Left renal pelvis (tissue), 4 donors: ENCODE measurements around the gene MSX1. TPM values are rescaled to one million over a fixed set of nuclear protein-coding genes. Genes with fewer than 3 reads are reported as not detected.
"Not testable (repeated sequence)": the region's sequence is repeated elsewhere in the genome, so short reads cannot be mapped to it uniquely, and the experiment has no call there.

Experiments
- DNase-seq, 4 donors: peaks; one replicate each; pipeline ENCODE4 v3.0.0-alpha.2; 2013; ENCODE audit warnings: low read depth in 4 of 4, low spot score in 3 of 4
- polyA plus RNA-seq, 4 donors: library from polyadenylated mRNA; unstranded; fragments of 120-200 nt; gene quantifications; one replicate each; pipeline ENCODE4 v1.2.1, GENCODE V29; 2013; ENCODE audit not compliant: insufficient read length in 4 of 4

MSX1 gene
- polyA plus RNA-seq = 1 to 10 TPM in 3 of 4 donors, under 1 TPM in 1; 0.91 to 1.7 (median 1.2) TPM

DNA sequence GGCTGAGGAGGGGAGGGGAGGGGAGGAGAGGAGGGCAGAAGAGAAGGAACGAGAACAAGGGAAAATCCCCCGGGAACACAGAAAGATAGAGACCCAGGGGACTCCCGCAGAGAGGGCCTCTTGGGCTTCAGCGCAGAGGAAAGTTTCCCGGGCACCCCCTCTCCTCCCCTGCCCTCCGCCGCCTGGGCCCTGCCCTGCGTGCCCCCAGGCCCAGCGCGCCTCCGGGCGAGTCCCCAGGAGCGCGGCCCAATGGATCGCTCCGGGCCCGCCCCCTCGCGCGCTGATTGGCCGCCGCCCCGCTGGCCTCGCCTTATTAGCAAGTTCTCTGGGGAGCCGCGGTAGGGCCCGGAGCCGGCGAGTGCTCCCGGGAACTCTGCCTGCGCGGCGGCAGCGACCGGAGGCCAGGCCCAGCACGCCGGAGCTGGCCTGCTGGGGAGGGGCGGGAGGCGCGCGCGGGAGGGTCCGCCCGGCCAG, at the start of gene MSX1:
MSX1 (plus strand) TSS at position 341 of the 474 bp plus-strand sequence. CDS start 235 bp downstream, outside the sequence.
- DNase-seq = peak in 3 of 4 donors; percentile 59 to 66 (median 65)

DNA sequence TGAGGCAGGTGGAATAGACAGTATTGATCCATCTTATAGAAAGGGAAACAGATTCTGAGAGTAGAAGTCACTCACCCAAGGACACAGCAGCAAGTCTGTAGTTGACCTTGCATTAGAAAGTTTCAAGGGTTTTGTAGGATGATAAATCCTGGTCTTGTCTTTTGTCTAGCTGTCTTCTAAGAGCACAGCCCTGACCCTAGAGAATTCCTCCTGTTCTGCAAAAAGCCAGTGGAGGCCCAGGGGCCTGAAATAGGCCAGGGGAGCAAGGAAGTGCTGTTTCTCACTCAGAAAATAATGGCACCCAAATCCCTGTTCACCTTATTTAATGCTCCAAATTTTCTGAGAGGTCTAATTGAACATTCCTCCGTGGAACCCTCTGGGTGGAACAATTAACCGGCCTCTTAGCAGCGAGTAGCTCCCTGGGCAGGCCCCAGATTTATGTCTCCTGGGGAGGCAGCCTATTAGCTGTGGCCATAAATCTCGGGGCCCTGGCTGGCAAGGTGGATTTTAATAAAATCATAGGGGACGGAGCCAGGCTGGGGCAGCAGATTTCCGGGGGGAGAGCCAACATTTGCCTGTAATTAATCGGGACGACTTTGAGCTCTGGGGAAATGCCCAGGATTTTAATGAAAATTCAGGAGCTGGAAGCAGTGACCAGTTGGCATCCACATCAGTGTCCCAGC, 49.2 kb upstream of the MSX1 start:
- DNase-seq = peak in 1 of 4 donors; percentile 27

DNA sequence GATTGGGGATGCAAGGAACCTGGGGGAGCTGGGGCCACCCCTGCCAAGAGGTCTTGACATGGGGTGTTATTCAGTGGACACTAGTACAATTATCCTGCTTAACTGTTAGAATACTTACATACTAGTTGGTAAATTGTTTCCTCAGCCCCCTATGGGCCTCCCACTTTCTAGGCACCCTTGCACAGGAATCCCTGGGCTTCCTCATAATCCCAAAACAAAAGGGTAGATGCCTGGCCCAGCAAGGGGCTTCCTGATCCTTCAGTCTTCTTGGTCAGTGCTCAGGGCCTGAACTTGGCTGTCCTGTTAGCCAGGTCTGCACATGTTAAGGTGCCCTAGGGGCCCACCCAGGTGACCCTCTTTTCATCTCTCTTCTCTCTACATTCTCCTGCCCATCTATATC, 48.7 kb upstream of the MSX1 start:
- no peak for DNase-seq

DNA sequence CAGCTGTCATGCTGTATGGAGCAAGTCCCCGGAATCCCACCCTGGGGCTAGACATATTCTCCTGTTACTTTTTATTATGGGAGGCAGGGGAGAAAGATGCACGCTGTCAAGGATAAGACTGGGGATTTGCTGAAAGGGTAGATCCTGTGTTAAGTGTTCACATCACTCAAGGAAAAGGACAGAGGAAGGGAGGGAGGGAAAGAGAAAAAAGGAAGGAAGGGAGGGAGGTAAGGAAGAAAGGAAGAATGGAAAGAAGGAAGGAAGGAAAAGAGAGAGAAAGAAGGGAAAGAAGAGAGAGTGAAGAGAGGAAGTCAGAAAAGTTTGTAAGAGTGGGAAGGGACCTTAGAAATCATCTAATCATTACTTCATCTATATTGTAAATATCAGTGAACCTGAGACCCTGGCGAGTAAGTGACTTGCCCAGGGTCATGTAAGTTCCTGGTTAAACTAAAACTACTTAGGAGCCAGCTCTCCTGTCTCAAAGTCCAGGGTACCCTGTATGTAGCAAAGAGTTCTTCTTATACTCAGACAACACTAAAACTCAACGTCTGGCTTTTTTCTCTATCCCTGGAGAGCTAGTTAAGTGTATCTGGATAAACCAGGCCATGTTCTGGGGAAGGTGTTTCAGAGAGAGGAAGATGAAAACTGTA, 47.2 kb upstream of the MSX1 start:
- DNase-seq = no peak

DNA sequence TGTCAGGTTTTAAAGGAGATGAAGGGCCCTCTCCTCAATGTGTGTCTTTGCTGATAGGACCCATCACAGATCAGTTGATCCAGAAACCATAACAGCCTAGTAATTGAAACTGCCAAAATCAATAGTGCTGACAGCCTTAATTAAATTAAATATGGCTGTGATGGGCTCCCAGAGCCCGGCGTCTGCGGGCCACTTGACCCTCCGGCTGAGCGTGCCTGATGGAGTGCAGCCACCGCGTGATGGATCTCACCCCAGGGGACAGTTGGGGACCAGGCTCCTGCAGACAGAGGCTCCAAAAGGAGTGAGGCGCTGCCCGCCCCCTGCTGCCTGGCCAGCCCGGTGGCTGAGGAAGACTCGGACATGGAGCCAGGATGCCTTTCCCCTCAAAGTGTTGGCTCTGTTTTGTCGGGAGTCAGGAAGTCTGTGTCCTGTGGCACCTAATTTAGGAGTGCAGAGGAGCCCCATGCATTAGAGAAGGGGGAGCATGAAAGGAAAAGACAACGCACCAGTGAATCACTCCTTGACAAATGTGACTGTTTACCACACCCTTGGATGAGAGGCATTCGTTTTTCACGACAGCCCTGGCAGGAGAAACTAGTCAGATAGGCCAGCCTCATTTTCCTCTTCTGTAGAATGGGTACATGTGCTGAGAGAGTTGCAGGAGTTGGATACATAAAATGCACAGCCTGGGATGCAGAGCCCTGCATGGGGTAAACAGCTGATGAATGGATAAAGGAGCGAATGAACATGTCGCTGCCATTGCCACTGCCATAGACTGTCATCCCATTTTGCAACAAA, 40.9 kb upstream of the MSX1 start:
- DNase-seq = no peak

DNA sequence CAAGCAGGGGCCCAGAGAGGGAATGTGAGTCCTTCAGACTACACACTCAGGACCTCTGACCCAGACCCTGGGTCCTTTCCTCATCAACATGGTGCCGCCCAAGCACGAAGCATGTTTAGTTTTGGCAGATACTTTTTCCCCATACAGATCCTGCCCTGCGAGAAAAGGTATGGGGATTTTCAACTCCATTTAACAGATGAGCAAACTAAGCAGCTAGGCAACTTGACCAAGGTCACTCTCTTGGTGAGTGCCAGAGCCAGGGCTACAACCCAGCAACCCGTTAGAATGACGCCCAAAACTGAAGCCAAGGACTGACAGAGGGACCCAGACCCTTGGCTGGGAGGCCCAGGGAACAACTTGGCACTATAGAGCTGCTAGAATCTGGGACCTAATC, 40.3 kb upstream of the MSX1 start:
- no peak for DNase-seq

DNA sequence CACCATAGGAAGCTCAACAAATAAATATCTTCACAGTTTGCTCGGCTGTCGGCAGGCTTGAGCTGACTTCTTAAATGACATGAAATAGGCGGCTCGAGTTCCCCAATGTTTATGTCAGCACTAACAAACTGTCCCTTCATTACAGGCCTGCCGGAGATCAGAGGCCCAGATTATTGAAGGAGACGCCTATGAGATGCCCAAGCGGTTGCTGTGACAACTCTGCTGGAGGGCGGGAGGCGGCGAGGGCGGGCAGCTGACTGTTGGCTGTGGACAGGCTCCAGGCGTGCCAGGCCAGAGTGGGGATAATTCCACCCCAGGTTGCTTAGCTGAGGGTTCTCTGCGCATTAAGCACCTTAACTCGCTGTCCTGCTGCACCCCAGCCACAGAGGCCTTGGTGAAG, 39.2 kb upstream of the MSX1 start:
- DNase-seq = peak in 1 of 4 donors; percentile 27

DNA sequence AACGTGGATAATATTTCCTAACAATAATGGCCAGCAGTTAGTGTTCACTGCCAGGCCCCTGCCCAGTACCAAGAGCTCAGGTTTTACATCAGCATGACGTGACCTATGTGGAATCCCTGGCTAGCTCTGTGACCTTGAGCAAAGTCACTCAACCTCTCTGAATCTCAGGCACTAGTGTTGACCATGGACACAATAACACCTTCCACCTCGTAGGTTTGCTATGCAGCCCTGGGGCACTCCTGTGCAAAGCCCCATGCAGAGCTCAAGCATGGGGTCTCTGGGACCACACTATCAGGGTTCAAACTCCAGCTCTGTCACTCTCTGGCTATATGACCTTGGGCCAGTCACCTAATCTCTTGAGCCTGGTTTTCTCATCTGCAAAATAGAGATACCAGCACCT, 38.7 kb upstream of the MSX1 start:
- DNase-seq = no peak

DNA sequence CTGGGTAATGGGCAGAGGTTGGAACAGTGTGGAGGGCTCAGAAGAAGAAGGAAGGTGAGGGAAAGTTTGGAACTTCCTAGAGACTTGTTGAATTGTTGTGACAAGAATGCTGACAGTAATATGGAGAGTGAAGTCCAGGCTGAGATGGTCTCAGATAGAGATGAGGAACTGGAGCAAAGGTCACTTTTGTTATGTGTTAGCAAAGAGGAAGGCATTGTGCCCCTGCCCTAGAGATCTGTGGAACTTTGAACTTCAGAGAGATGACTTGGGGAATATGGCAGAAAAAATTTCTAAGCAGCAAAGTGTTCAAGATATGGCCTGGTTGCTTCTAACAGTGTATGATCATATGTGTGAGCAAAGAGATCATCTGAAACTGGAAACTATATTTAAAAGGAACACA, 37.9 kb upstream of the MSX1 start:
- DNase-seq = no peak

DNA sequence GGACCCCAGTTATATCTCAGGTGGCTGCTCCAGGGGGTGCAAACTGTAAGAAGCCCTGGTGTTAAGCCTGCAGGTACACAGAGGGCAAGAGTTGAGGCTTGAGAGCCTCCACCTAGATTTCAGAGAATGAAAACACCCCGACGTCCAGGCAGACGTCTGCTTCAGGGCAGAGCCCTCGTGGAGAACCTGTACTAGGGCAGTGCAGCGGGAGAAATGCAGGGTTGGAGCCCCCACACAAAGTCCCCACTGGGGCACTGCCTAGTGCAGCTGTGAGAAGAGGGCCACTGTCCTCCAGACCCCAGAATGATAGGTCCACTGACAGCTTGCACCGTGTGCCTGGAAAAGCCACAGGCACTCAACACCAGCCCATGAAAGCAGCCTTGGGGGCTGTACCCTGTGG, 37.2 kb upstream of the MSX1 start:
- not testable (repeated sequence) for DNase-seq

DNA sequence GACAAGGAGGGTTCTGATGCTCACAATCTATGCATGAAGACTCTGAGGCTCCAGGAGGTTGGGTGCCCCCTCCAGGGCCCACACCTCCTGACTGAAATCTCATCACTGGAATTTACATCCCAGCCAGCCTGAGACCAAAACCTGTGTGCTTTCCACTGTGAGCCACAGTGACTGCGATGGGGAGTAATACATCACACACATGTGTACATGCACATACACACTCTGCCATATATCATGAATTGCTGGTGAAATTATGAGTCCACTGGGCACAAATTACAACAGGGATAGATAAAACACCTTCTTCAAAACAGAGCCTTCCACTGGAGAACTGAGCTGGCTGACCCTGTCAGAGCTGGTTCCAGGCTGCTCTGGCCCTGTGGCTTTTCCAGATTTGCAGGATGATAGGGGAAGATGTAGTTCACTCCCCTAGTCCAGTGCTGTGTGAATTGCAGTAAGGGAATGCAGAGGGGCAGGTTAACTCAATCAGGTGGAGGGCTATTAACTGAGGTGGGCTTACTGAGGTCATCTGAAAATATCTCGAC, 35.8 kb upstream of the MSX1 start:
- DNase-seq = no peak

DNA sequence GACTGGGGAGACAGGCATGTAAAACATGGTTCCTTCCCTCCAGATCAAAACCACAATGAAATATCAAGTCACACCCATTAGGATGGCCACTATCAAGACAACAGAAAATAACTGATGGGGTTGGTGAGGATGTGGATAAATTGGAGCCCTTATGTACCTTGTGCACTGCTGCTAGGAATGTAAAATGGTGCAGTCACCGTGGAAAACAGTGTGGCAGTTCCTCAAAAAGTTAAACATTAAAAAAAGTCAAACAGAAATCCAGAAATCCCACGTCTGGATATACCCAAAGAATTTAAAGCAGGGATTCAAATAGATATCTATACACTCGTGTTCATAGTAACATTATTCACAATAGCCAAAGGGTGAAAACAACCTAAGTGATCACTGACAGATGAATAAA, 35.2 kb upstream of the MSX1 start:
- no peak for DNase-seq

DNA sequence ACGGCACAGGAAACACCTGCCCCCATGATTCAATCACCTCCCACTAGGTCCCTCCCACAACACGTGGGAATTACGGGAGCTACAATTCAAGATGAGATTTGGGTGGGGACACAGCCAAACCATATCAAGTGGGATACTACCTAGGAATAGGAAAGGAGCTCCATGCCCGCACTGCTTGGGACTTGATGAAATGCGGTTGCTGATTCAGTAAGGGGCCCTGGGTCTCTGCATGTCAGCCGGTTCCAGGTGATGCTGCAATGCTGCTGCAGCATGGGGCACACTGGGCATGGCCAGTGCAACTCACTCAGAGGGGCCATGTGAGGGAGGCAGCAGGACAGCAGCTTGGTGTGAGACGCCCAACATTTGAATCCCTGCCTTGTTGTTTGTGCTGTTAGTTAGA, 34.0 kb upstream of the MSX1 start:
- DNase-seq = no peak

DNA sequence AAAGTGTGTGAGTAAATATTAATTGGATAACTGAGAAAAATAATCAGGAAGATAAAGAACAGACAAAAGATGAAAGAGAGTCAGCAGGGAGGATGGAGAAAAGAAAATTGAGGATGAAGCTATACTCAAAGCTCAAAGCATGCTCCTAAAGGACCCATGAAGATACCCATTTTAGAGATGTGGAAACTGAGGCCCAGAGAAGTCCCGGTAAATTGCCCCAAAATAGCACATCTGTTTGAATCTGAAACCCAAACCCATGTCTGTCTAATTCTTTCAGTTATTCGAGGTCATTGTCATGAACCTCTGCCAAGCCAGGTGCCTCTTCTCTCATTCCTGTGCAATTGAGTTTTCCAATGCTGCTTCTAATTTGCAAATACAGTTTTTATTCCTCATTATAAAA, 29.6 kb upstream of the MSX1 start:
- DNase-seq = no peak

DNA sequence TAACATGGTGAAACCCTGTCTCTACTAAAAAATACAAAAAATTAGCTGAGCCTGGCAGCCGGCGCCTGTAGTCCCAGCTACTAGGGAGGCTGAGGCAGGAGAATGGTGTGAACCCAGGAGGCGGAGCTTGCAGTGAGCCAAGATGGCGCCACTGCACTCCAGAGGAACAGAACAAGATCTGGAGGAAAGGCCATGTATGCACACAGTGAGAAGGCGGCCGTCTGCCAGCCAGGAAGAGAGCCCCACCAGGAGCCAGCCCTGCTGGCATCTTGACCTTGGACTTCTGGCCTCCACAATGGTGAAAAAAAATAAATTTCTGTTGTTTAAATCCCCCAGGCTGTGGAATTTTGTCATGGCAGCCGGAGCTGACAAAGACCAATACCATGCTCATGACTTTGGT, 28.2 kb upstream of the MSX1 start:
- no peak for DNase-seq

DNA sequence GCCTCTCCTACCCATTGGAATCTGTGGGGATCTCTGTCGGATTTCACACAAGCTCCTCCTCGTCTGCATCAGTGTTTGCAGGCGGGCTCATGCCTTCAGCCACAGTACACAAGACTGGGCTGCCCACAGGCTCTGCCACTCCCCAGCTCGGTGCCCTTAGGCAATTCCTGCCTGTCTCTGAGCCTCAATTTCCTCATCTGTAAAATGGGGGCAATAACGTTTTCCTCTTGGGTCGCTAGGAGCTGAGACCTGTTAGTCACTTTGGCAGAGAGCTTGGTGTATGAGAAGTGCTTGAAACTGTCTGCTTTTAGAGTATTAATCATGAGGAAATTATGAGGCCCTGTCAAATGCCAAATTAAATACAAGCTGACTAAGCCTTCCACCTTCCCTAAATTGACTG, 27.6 kb upstream of the MSX1 start:
- DNase-seq = no peak

DNA sequence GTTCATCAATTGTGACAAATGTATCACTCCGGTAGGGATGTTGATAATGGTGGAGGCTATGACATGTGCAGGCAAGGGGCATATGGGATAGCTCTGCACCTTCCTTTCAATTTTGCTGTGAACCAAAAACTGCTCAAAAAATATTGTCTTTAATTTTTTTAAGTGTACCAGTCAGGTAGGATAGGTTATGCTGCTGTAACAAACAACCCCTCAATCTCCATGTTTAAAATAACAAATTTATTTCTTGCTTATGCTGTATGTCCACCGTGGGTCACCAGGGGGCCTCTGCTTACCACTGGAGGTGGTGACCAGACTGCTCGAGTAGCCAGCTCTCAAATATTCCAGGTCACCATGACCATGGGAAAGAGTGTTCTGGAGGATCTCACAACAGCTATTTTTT, 23.4 kb upstream of the MSX1 start:
- DNase-seq = no peak

DNA sequence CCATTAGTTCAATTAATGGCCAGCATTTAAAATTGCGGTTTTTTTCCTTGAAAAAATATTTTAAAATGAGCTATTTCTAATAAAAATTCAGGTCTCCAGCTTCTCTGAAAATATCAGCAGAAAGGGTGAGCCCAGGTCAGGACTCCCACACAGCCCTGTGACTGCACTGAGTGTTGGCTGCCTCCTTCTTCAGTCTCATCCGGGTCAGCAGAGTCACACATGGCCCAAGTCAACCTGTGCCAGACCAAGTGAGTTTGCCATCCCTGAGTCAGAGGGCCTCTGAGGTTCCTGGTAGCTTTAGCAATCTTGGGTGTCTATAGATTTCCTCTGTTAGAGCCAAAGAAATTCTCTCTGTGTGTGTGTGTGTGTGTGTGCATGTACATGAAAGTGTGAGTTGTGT, 22.1 kb upstream of the MSX1 start:
- DNase-seq = no peak

DNA sequence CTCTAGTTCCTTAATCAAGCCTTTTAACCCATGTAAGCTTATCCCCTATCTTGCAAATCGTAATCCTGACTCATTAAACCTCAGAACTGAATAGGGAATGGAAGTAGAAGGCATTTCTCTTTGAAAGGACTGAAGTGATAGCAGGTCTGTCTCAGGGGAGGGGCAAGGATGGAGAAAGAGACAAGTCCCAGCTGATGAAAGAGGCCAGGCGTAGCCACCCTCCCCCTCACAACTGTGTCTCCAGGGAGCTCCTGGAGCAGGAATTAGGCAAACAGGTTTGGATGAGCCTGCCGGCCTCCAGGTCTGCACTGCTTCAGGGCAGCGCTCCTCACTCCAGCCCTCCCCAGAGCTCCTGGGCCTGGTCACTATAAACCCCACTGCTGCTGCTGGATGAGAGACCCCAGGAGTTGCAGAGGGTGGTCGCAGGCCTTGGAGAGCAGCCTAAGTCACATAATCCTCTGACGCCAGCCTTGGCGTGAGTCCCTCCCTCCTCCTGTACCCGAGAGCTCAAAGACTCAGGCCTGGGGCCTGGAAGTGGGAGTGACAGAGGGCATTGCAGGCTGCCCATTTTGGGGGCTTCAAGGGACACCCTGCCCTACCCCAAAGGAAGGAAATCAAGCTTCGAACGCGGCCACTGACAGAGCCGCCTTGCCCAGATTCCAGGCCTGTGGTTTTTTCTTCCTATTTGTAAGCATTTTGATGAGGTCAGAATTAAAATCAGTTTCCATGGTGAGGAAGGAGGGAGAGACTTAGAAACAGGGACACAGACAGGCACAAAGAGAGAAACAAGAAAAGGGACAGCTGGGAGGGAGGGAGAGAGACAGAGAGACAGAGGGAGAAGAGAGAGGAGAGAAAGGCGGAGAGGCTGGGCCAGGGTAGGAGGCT, 21.2 kb upstream of the MSX1 start:
- no peak for DNase-seq
